Limb (tissue), 2 donors: ENCODE measurements around the gene GUCY1B1.

ENCODE experiments used
- DNase-seq, 2 donors: peaks; one replicate each; pipeline ENCODE4 v3.0.0-alpha.2; 2016; ENCODE audit errors: extremely low spot score in 2 of 2

GUCY1B1 gene

DNA sequence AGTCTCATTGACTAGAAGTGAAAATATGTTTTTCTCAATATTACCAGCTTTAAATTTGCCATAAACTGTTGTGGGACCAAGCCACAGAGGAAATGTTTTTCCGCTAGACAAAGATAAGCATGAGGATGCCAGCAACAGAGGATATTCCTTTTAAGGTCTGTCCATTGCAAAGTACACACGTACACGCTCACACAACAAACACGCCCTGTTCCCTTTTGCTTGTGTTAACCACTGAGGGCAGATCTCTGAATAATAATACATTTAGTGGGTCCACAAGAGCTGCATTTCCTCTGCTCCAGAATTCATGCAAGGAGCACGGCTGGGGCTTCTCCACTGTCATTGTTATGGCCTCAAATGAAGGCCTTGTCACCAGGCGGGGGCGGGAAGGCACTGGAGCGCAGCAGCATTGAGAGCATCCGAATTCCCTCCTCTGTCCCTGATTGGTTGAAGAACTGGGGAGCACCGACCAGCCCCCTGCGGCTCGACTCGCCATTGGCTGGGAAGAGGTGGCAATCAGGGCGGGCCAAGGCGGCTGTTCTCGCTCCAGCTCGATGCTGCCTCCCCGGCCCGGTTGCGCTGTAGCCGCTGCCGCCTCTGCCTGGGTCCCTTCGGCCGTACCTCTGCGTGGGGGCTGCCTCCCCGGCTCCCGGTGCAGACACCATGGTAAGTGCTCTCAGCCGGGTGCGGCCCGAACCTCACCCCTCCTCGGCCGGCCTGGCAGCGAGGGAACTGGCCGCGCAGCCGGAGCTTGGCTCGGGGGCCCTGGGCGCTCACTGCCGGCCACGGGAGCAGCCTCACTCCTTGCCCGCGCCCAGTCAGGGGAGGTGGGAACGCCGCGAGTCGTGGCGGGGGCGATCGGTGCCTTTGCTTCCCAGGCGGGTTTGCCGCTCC lies at the start of gene GUCY1B1:
TSS of gene GUCY1B1 (plus strand) at position 541 of the 891 bp plus-strand sequence. CDS start at position 661, 120 bp downstream.
- peak; percentile 91 to 94 for DNase-seq

DNA sequence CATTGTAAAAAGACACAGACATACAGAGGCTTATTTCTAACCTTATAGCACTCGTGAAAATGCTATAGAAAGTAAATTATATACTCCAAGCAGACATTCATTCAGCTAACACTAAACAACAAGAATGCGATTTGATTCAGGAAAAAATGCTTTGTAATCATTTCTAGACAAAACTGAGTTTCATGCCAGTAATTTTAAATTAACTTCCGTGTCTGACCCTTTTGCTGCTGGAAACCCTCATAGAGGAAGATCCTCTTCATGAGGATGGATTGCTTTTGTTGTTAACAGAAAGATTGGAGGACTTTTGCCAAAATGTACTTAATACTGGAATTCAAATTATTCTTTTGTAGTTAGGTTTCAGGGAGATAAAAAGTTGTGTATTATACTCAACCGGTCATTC lies 48.9 kb upstream of the GUCY1B1 start:
- DNase-seq, result no peak

DNA sequence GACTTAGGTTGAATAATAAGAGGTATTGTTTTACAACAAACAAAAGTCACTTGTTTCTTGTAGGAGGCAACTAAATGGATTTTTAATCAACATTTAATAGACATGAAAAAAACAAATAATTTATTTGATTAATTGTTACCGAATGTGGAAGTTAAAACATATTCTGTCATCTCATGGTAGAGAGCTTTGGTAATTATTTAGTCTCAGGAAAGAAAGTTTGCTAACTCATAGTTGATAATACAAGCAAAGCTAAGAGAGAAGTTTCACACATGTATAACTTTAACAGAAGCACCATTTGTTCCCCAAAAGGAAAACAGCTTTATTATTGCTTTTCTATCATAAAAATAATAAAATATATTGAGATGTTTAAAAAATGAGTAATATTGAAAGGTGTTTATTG lies 47.3 kb upstream of the GUCY1B1 start:
- no peak for DNase-seq

DNA sequence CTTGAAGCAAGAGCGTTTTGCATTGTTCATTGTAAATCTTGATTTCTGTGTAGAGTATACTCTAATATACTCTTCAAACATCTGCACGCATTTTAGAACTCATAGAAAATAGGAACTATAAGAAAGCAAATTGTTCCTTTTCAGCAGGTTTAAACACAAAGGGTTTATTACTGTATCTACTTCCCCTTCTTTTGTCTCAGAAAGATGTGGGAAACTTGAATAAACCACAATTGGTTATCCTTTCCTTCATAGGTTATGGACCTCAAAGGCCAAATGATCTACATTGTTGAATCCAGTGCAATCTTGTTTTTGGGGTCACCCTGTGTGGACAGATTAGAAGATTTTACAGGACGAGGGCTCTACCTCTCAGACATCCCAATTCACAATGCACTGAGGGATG lies 46.0 kb upstream of the GUCY1B1 start:
- DNase-seq, result no peak

GRCh38 chr4:155713911-155714310 lies 44.9 kb upstream of the GUCY1B1 start:
- DNase-seq, result no peak

DNA sequence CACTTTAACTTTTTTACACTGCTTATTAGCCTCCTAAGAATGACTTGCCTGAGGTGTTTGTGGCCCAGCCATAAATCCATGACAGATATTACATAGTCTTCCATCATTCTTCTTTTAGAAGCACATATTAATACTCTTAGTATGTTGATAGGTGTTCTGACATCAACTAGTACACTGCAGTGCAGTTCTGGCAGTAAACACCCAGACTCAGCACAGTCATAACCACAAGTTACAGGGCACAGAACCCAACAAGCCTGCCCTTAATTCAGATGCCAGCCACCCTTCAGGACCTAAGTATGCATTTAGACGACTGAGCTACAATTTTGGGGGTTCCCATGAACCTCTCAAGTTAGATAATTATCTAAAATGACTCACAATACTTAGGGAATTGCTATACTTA lies 36.5 kb upstream of the GUCY1B1 start:
- no peak for DNase-seq

DNA sequence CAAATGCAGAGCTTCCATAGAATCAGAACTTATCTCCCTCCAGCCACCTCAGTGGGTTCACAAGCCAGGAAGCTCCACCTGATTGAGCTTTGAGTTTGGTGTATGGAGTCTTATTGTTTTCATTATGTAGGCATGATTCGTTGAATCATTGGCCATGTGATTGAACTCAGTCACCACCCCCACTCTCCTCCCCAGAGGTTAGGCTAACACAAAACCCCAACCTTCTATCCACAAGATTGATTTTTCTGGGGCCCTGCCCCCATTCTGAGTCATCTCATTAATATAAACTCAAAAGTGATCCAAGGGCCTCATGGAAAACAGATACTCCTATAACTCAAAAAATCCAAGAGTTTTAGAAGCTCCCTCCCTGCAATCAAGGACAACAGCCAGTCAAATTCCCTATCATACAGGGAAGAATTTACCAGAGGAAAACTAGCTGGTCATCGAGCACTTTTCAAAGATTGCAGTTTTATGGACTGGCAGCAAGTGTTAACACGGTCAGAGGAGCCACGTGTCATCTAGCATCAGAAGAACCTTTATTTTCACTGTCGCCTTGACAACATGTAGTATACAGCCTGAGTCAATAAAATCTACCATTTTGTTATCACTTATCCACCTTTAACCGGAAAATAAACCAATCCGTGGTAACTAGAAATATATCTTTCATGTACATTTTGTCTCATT lies 35.9 kb upstream of the GUCY1B1 start:
- no peak for DNase-seq

DNA sequence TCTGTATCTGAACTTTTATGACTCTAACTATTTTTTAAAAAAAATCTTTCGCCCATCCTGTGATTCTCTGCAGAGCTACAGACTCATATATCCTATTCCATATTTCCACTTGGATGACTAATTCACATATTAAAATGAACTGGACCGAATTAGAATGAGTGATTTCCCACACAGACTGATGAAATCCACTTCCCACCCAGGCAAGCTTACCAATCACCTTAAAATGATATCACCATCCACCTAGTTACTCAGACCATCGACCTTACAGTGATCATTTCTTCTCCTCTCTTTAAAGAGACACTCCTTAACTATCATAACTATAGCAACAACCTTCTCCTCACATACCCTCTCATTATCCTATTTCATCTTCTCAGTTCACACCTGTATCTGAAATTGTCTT lies 34.1 kb upstream of the GUCY1B1 start:
- DNase-seq, result no peak

DNA sequence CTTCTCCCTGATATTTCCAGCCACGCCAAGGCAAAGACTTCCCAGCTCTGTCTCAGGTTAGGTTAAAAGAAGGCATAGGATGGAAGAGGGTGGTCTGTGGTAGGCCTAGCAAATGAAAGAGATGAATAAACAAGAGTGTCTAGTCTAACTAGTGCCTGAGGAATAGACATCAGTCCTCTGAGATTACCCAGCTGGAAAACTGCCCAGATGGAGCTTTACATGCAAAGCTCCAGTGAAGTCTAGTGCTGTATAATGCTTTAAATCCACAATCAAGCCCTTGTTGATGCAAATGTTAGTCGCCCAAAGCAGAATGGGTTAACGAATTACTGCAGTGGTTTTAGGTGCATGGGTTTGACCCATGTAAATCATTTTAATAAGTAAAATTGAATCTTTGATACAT lies 24.8 kb upstream of the GUCY1B1 start:
- DNase-seq, result no peak

DNA sequence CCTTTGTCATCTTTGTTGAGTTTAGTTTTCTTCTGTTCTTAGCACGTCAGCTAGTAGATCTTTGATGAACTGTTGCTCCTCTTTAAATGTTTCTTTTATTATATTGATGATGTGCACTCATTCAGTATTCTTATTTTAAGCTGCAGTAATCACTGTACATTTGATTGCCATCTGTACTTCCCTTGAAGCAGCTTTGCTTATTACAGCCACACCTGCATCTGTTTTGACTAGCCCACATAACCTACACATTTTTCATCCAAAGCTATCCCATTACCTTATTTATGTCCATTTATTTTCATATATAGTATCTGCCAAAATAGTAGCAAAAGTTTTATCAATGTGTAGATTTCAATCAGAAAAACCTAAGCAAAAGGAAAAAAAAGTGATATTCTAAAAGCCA lies 23.9 kb upstream of the GUCY1B1 start:
- no peak for DNase-seq

DNA sequence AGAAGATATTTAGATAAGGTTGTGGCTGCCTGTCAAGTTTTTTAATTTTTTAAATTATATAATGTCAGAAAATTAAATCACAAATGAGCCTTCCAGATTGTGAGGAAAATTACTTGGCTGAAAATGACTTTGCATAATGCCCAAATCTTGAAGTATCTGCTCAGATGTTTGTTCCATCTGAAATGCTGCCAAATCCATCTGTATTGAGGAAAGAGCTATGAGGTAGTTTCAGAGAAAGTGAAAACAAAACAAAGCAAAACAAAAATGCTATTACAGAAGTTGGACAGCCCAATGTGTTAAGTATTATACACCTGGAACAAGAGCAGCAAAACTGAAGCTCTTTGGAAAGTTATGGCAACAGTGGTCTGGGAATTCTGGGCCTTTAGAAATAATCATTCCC lies 23.3 kb upstream of the GUCY1B1 start:
- peak in 1 of 2 donors; percentile 10 for DNase-seq

DNA sequence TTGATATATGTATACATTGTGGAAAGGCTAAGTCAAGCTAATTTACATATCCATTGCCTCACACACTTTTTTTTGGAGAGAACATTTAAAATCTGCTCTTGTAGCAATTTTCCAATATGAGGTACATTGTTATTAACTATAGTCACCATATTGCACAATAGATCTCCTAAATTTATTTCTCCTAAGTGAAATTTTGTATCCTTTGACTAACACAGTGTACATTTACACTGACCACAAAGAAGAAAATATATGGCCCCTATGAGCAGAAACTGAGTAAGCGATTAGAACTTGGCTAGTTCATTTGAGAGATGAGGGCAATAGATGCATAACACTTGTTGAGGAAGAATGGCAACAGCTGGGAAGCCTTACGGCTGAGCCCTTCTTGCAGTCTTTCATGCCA lies 20.3 kb upstream of the GUCY1B1 start:
- DNase-seq, result no peak

- no peak for DNase-seq
Observed at GRCh38 chr4:155741546-155741945, 17.3 kb upstream of the GUCY1B1 start.

- DNase-seq, result no peak
Observed at GRCh38 chr4:155742310-155743015, 16.4 kb upstream of the GUCY1B1 start.

DNA sequence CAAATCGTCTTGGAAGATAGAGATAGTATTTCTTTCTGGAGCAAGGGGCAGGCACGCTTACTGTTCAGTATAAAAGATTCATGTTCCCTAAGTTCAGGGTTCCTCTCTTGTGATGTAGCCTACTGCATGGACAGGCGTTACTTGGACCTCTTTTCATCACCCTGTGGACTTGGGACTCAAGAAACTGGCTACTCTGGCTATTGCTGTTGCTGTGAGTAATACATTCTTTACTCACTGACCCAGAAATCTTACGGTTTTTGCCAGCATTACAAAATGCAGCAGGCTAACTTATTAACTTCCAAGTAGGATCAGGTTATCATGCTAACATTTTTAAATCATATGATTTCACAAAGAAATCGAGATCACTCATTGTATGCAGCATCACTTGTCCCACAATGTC lies 12.8 kb upstream of the GUCY1B1 start:
- no peak for DNase-seq

GRCh38 chr4:155748039-155748438 lies 10.8 kb upstream of the GUCY1B1 start:
- DNase-seq, result no peak

GRCh38 chr4:155749041-155749440 lies 9.8 kb upstream of the GUCY1B1 start:
- DNase-seq, result no peak

GRCh38 chr4:155751569-155751968 lies 7.3 kb upstream of the GUCY1B1 start:
- DNase-seq, result no peak

DNA sequence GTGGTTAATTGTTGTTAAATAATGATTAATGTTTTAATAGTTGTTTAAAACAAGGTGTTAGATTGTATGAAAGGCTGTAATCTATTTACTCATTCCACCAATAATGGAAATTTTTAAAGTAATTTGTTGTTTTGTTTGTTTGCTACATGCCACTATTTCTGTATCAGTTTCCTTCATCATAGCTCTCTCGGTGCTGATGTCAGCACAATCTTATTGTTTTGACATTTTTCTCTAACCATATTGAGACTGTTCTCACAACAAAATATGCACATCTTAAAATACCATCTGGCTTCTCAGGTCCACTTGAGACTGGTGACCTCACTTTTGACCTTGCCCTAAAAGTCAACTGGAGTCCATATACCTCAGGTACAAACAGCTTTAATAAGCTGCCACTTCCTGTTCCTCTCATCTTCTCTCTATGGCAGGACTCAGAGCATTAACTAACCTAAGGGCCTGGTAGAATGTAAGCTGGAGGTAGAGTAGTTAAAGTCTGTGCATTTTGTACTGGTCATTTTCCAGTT lies 1.0 kb upstream of the GUCY1B1 start:
- no peak for DNase-seq

DNA sequence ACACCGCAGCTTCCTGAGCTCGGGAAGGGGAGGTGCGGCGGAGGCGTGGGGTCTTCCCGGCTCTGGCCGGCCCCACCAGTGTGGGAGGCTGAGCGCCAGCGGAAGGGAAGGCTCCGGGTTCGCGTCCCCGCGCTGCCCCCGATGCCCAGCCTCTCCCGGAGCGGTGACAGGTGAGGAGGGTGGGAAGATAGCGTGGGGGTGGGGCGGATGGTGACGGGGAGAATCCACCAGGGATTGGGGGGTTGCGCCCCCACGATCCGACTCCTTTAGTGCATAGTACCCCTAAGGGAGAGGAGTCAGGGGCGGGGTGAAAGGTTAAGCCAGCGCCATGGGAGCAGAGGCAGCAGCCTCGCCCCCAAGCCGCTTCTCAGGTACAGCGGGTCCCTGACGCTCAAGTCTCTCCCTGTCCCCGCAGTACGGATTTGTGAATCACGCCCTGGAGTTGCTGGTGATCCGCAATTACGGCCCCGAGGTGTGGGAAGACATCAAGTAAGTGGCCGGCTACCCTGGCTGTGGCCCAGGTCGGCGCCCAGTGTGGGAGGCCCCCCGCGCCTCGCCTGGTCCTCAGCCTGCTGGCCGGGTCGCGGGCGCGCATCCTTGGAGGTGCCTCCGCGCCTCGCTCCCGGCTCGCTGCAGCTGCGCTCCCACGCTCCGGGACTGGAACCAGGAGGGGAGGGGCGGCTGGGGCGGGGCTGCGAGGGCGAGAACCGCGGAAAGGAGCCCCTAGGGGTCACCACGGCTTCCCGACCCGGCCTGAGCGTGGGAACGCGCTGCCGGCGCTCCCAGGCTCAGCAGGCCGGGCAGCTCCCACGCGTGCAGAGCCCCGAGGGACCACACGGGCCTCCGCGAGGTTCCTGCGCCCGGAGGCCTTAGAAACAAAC lies 791 bp downstream of the GUCY1B1 start:
- DNase-seq, result peak; percentile 41 to 78

DNA sequence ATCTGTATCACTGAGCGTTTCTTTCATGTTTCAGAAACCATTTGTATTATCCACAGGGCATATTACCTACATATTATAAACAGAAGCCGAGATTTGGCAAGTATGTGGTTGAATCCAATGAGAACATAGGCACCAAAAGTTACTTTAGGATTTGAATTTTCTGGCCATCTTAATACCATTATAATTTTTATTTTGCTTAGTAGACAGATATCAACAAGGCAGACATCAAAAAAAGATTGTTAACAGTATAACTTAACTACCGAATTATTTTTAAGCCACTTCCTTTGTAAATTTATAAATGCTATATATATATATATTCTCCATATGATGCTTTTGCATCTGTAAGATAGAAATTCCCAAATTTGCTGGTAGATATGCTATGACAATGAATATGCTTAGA lies 2.2 kb downstream of the GUCY1B1 start:
- DNase-seq, result no peak
